Type B pancreatic cell (in vitro differentiated cells): Measurements from ENCODE around the gene FOXD1. TPM values are rescaled to one million over a fixed set of nuclear protein-coding genes. Genes with fewer than 3 reads are reported as not detected.

ENCODE experiments used
- DNase-seq: peaks from one replicate; pipeline ENCODE4 v3.0.0; 2021; ENCODE audit warnings: mixed read lengths; ENCODE audit not compliant: unreplicated experiment; ENCODE audit errors: extremely low spot score
- H3K27ac Mint-ChIP-seq: 2 replicates; pipeline ENCODE4 v1.8.0; 2021; ENCODE audit warnings: mild to moderate bottlenecking, mixed read lengths
- H3K27me3 Mint-ChIP-seq: 2 replicates; pipeline ENCODE4 v1.8.0; 2021; ENCODE audit warnings: mixed read lengths
- H3K36me3 Mint-ChIP-seq: 2 replicates; pipeline ENCODE4 v1.8.0; 2021; ENCODE audit warnings: mixed read lengths
- H3K4me1 Mint-ChIP-seq: one replicate; pipeline ENCODE4 v1.8.0; 2021; ENCODE audit warnings: mixed read lengths; ENCODE audit not compliant: unreplicated experiment
- H3K4me3 Mint-ChIP-seq: 2 replicates; pipeline ENCODE4 v1.8.0; 2021; ENCODE audit warnings: mild to moderate bottlenecking, mixed read lengths
- H3K9me3 Mint-ChIP-seq: 2 replicates; pipeline ENCODE4 v1.8.0; 2021; ENCODE audit warnings: mixed read lengths
- CTCF ChIP-seq: fragments of 200-600 bp; sonication (generic); conservative IDR thresholded peaks from 2 replicates; pipeline ENCODE4 v1.5.0; 2021; ENCODE audit warnings: antibody characterized with exemption, mild to moderate bottlenecking
- long read RNA-seq: library from polyadenylated mRNA; unstranded; transcript quantifications from one replicate; pipeline ENCODE4 v2.0.0, GENCODE V29; 2020
- total RNA-seq: library from RNA; stranded (reverse); gene quantifications from 2 replicates; pipeline ENCODE4 v1.2.1, GENCODE V29; 2021; ENCODE audit warnings: low replicate concordance

FOXD1 gene
- 1.3 and 15.9 TPM in 2 replicates for total RNA-seq
- long read RNA-seq: 0 reads

GRCh38 chr5:73448463-73449136 is at the start of gene FOXD1:
FOXD1 (minus strand) TSS chr5:73448777; CDS start chr5:73448362, 415 bp downstream.
- Mint-ChIP-seq H3K27me3 (peaks cover 89% of the 10 kb centered on the region), H3K9me3 (no peaks in the 10 kb centered on the region), H3K27ac (peak within 1 kb of the TSS; percentile 64), H3K4me3 (peak within 1 kb of the TSS; percentile 90), H3K4me1 (peaks cover 18% of the 10 kb centered on the region), H3K36me3 (peaks cover 5% of the 10 kb centered on the region)
- TF ChIP-seq CTCF: peak; percentile 6
- peak; percentile 82 for DNase-seq

- DNase-seq: no peak
- TF ChIP-seq CTCF: no peak
- H3K36me3 Mint-ChIP-seq: peaks cover 21% of the 10 kb centered on the region
- H3K27ac Mint-ChIP-seq: peak overlapping the region; percentile 98
- H3K27me3 Mint-ChIP-seq: peaks cover 5% of the 10 kb centered on the region
- H3K4me1 Mint-ChIP-seq: peaks cover 28% of the 10 kb centered on the region
- peak overlapping the region; percentile 99 for H3K4me3 Mint-ChIP-seq
- peaks cover 5% of the 10 kb centered on the region for H3K9me3 Mint-ChIP-seq
Measured at GRCh38 chr5:73497497-73498056, 49.0 kb upstream of the FOXD1 start.

GRCh38 chr5:73496984-73497457 is 48.4 kb upstream of the FOXD1 start:
- Mint-ChIP-seq H3K27ac (peak overlapping the region; percentile 98), H3K36me3 (peaks cover 17% of the 10 kb centered on the region), H3K9me3 (peaks cover 5% of the 10 kb centered on the region), H3K27me3 (peaks cover 5% of the 10 kb centered on the region), H3K4me3 (peak overlapping the region; percentile 99), H3K4me1 (peaks cover 28% of the 10 kb centered on the region)
- TF ChIP-seq CTCF: peak; percentile 73
- no peak for DNase-seq

- H3K4me1 Mint-ChIP-seq: peaks cover 22% of the 10 kb centered on the region
- H3K4me3 Mint-ChIP-seq: no peak overlapping the region
- peaks cover 5% of the 10 kb centered on the region for H3K27me3 Mint-ChIP-seq
- peaks cover 5% of the 10 kb centered on the region for H3K9me3 Mint-ChIP-seq
- no peak for TF ChIP-seq CTCF
- H3K36me3 Mint-ChIP-seq: peaks cover 9% of the 10 kb centered on the region
- no peak overlapping the region for H3K27ac Mint-ChIP-seq
- DNase-seq: no peak
Measured at GRCh38 chr5:73495772-73496335, 47.3 kb upstream of the FOXD1 start.

- no peak for TF ChIP-seq CTCF
- Mint-ChIP-seq H3K27ac (no peak overlapping the region), H3K4me3 (no peak overlapping the region), H3K4me1 (peaks cover 15% of the 10 kb centered on the region), H3K27me3 (peaks cover 5% of the 10 kb centered on the region), H3K36me3 (peaks cover 7% of the 10 kb centered on the region), H3K9me3 (peaks cover 5% of the 10 kb centered on the region)
- DNase-seq: no peak
Measured at GRCh38 chr5:73494721-73495120, 46.1 kb upstream of the FOXD1 start.
